ENCODE measurements around the gene ERG.

DNA sequence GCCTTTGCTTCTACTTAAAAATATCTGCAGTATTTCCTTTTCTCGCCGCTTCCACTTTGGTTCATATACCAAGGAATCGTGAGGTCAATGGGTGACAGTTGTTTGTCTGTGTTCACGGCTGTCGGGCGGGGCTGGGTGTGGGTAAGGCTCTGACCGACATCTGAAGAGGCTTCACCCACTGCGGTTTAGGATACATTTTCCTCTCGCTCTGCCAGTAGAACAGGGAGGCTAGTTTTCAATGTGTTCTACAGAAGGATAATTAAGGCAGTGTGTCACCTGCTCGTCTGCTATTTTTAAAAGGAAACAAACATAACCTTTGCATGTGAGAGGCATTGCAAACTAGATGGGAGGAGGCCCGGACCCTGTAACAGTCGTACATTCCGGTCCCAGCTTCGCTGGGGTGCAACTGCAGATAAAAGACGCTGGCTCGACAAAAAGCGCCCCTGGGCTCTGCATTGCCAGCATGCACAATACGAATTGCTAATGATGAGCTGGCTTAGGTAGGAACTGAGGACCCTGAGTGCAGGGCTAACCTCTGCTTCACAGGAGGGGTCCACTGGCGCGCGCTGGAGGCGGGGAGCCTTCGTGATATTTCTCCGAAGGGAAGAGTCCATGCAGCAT is 8.5 kb upstream of the ERG start:
- TF ChIP-seq, protein P1, sequence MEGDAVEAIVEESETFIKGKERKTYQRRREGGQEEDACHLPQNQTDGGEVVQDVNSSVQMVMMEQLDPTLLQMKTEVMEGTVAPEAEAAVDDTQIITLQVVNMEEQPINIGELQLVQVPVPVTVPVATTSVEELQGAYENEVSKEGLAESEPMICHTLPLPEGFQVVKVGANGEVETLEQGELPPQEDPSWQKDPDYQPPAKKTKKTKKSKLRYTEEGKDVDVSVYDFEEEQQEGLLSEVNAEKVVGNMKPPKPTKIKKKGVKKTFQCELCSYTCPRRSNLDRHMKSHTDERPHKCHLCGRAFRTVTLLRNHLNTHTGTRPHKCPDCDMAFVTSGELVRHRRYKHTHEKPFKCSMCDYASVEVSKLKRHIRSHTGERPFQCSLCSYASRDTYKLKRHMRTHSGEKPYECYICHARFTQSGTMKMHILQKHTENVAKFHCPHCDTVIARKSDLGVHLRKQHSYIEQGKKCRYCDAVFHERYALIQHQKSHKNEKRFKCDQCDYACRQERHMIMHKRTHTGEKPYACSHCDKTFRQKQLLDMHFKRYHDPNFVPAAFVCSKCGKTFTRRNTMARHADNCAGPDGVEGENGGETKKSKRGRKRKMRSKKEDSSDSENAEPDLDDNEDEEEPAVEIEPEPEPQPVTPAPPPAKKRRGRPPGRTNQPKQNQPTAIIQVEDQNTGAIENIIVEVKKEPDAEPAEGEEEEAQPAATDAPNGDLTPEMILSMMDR (IDR thresholded peaks at IDR 0.05; ENCODE audit: poor library complexity, severe bottlenecking), result no peak
- no peak for TF ChIP-seq SMC3 (conservative IDR thresholded peaks at IDR 0.05; ENCODE audit: poor library complexity)
- no peak for TF ChIP-seq POLR2AphosphoS5 (IDR thresholded peaks at IDR 0.05)
- no peak for TF ChIP-seq EZH2 (IDR thresholded peaks at IDR 0.05; ENCODE audit: borderline replicate concordance, insufficient read depth, low read length, poor library complexity, severe bottlenecking)
